Measurements from ENCODE around the gene TRIM43B.
A peak's percentile ranks its signal among the peaks of the same experiment; 100 is the strongest.
"Not testable (repeated sequence)": the region's sequence is repeated elsewhere in the genome, so short reads cannot be mapped to it uniquely, and the experiment has no call there.

Gene TRIM43B

DNA sequence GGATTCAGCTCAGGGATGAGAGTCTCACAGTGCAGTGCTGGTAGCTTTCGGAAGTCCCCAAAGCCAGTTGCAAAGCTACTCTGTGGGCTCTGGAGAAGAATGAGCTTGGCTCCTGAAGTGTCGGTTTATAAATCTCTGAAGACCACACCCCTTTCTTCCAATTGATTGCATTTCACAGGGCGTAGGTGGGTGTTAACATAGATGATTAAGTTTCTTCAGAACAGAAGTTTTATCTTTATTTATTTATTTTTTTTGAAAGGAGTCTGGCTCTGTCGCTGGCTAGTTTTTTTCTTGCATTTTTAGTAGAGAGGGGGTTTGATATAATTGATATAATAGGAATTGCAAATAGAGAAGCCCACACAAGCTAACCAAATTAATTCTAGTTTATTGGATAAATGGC lies at the start of gene TRIM43B:
TRIM43B (minus strand) TSS at position 101 of the 400 bp plus-strand sequence. CDS start 2,040 bp downstream, outside the sequence.
- DNase-seq (ENCODE audit: low read depth in 2 of 2), result not testable (repeated sequence)

DNA sequence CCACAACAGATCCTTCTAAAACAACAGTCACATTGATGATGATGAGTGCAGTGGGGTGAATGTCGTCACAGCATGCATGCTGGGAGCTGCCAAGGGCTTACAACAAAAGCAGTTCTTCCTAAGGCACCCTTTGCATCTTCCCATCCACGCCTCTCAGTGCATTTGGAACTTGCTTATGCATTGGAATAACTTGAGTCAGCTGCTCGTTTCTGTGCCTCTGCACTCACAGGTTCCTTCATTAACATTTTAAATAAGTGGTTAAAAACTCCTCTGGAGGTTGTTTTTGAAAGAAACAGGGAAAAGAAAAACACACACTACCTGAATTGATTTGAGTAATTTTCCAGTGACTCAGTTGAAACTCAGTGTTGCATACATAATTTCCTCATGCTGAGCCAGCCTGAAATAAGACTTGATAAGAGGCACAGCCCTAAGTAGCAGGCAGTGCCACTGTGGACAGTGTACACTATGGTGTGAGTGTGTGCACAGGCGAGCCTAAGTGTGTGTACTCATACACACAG lies 46.8 kb upstream of the TRIM43B start:
- no peak for DNase-seq (ENCODE audit: low read depth in 2 of 2)

DNA sequence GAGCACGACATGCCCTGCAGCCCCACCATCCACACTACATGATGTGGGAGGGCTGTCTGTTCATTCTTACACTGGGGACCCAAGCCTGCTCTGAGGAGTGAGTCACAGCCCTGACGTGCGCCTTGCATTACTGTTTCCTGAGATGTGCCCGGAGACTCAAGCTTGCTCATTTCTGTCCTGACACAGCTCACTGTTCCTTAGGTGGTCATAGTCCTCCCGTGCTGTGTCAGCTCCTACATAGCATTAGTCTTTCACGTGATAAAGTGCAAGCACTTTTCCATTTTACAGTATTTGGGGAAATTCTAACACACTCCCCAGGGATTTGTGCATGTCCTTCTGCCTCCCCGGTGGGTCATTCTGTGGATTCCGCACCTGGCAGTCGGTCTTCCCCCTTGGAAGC lies 46.2 kb upstream of the TRIM43B start:
- peak in 1 of 2 donors; percentile 36 for DNase-seq (ENCODE audit: low read depth in 2 of 2)

DNA sequence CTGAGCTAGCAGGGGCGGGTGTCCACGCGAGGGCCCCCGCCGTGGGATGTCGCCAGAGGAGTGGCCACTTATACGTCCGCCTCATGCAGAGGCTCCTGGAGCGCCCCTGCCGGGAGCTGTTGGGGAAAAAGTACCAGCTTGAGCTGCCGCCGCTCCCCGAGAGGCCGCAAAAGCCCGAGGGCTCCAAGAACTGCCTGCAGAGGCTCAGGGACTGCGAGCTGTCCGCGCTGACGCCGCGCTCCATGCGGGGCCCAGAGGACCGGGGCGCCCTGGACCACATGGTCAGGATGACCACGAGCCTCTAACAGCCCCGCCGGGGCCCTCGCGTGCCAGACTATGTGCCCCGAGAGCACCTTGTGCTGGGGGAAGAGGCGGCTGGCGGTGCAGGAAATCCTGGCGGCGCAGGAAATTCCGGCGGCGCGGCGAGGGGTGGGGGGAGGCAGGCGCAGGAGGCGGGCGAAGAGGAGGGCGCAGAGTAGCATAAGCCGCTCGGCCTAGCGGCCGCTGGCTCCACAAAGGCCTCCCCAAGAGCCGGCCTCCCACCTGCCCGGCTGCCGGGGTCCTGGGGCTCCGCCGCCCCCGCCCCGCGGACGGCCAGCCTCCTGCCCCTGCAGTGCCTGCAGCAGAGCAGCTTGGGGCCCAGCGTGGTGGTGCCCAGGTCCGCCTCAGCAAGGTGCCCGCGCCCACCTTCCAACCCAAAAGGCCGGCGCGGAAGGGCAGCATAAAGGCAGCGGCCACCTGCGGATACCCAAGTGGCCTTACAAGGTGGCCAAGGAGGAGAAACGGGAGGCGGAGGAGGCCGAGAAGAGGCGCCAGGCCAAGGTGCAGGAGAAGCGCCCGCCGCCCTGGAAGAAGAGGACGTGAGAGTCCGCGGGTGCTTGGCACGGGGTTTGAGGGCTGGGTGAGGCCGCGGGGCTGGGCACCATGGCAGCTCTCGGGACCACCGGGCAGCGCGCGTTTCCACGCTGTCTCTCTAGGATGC lies 42.1 kb upstream of the TRIM43B start:
- peak in 1 of 2 donors; percentile 41 for DNase-seq (ENCODE audit: low read depth in 2 of 2)

DNA sequence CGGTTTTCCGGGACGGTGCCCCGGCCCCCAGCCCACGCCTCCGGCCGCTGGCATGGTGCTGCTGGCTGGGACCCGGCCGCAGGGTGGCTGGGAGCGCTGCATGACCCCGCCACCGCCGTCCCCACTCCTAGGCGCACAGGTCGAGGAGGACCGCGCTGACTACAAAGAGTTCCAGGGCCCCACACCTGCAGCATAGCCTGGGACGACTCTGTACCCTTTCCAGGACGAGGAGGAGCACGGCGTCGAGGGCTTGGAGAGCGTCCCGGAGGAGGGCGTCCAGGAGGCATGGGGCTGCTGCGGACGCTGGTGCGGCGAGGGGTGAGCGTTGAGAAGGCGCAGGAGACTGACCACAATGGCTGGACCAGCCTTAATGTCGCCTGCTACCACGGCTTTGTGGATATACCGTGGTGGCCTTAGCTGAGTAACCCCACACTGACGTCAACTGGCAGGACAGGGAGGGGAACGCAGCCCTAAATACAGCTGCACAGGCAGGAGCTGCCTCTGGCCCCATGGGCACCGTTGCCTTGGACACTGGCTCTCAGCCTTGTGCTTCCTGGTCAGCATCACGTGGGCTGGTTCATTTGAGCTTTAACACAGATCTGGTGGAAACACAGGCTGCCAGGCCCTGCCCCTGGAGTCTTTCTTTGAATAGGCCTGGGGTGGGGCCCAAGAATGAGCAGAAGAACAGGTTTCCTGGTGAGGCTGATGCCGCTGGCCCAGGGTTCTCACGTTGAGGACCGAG lies 40.9 kb upstream of the TRIM43B start:
- DNase-seq (ENCODE audit: low read depth in 2 of 2), result no peak

DNA sequence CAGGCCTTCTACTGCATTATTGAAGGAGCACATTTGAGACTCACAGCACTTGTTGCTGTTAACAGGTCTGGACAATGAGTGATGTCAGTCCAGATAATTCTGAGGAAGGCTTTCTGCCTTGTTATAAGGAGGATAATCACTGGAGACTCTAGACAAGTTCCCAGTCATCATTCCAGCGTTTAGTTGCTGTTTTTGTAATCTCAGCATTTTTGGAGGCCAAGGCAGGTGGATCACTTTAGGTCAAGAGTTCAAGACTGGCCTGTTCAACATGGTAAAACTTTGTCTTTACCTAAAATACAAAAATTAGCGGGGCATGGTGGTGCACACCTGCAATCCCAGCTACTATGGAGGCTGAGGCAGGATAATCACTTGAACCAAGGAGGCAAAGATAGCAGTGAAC lies 39.6 kb upstream of the TRIM43B start:
- DNase-seq (ENCODE audit: low read depth in 2 of 2), result no peak

DNA sequence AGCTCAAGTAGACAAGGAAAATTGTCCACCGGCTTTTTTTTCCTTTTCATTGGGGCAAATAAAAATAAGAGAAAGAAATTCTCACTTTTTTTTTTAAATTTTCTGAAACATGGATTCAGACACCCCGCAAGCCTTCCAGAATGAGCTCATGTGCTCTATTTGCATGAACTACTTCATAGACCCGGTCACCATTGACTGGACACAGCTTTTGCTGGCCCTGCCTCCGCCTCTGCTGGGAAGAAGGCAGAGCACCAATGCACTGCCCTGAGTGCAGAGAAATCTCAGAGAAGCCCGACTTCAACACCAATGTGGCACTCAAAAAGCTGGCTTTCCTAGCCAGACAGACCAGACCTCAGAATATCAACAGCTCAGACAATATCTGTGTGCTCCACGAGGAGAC lies 30.2 kb upstream of the TRIM43B start:
- DNase-seq (ENCODE audit: low read depth in 2 of 2), result no peak

DNA sequence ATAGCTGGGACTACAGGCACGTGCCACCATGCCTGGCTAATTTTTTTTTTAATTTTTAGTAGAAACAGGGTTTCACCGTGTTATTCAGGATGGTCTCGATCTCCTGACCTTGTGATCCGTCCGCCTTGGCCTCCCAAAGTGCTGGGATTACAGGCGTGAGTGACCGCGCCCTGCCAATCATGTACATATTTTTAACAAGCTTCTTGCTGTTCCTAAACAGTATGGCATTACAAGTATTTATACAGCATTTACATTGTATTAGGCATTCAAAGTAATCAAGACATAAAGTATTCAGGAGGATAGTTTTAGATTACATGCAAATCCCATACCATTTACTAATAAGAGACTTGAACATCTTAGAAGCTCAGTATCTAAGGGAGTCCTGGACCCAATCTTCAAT lies 29.7 kb upstream of the TRIM43B start:
- not testable (repeated sequence) for DNase-seq (ENCODE audit: low read depth in 2 of 2)

DNA sequence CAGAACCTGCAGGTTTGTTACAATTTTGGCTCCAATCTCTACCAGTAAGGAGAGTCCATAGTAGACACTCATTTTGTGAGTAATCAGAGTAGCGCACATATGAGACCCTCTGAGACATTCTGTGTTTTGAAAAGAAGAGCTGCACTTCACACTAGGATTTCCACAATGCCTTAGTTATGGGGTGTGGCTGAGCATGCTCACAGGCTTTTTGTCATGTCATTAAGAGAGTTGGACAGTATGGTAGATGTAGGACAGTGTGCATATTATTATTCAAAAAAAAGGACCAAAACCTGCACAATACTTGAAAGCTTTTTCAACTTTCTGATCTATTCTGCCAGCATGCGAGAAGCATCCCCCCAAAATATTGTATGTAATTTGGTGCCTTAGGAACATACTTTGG lies 24.9 kb upstream of the TRIM43B start:
- DNase-seq (ENCODE audit: low read depth in 2 of 2), result no peak

DNA sequence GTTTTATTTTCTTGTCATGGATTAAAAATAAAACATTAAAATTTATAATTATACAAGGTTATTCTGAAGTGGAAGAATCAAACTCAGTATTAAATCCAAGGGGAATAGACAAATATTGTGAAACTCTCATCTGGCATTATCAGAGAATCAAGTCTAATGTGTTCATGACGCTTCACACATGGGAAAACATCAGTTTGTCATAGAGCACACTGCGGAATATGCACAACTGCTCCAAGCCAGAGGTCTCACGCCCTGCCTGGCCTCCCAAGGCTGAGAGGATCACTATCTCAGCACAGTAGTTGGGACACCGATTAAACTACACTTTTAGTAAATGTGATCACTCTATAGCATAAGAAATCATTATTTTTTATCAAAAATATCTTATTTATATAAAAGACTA lies 20.7 kb upstream of the TRIM43B start:
- DNase-seq (ENCODE audit: low read depth in 2 of 2), result no peak

DNA sequence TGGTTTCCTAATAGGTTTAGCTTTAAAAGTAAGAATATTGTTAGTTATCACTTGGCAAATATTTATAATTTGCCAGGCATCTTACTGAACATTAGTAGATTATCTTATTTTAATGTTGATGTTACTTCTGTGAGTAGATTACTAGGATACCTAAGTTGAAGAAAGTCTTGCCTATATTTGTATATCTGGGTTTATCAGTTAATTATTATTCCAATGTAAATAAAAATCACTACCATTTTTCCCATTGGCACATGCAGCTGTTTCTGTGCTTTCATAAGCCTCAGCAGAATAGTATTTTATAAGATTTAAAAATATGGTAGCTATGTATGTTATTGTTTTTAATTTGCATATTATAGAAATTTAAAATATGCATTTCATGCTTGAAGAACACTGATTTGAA lies 16.3 kb upstream of the TRIM43B start:
- no peak for DNase-seq (ENCODE audit: low read depth in 2 of 2)

DNA sequence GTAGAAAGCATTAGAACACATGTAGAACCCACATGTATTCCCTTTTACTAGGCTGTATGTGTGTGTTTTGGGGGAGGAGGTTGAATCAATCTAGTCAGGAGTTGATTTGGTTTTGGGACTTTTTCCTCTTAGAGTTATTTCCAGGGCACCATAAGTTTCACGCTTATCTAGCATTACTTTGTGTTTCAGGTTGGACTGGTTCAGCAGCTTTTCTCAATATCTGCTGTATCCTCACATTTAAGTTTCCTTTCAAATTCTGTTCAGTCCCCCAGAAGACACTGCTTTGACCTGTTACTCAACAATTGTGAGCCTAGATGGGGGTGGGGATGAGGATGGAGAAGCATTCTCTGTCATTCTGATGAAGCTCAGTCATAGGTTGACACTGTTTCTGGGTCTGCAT lies 7.5 kb upstream of the TRIM43B start:
- DNase-seq (ENCODE audit: low read depth in 2 of 2), result not testable (repeated sequence)

DNA sequence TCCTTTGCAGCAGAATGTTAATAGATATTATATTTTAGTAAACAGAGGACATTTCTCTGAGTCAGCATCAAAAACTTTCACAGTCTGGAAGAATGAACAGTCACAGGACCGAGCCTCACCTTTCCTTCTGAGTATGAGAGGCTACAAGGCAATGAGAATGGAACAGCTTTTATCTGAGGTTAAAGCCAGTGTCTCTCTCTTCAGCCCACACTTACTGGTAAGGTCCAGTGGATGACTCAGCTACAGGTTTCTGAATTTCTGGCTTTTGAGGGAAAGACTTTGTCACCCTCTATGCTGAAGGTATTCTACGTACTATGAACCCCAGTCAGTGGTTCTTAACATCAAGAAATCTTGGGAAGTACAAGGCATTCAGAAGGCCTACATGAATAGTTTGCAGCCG lies 9.5 kb downstream of the TRIM43B start:
- DNase-seq (ENCODE audit: low read depth in 2 of 2), result not testable (repeated sequence)

DNA sequence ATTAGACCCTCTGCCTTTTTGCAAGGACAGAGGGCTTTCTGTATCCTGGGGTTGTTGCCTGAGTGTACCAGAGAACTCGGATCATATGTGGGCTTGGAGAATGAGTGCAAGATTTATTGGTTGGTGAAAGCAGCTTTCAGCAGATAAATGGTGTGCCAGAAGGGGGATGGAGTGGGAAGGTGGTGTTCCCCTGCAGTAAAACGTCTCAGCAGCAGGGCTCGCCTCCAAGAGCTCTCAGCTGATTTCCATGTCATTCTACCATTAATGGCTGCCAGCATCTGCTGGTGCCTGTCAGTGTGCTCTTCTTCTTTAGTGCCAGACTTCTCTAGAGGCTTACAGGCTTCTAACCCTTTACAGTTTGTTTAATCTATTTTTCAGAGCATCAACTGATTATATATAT lies 16.6 kb downstream of the TRIM43B start:
- DNase-seq (ENCODE audit: low read depth in 2 of 2), result not testable (repeated sequence)

DNA sequence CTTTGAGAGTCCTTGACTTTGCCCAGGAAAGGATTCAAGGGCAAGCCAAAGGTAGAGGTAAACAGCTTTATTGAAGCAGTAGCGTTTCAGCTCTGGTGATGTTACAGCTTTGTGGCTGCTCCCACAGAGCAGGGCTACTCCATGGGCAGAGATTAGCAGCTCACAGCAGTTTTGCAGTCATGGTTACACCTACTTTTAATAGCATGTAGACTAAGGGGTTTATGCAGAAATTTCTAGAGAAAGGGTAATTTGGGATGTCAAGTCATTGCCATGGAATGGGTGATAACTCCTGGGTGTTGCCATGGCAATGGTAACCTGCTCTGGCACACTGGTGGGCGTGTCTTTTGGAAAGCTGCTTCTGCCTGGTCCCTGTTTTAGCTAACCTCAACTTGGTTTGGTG lies 18.0 kb downstream of the TRIM43B start:
- not testable (repeated sequence) for DNase-seq (ENCODE audit: low read depth in 2 of 2)

DNA sequence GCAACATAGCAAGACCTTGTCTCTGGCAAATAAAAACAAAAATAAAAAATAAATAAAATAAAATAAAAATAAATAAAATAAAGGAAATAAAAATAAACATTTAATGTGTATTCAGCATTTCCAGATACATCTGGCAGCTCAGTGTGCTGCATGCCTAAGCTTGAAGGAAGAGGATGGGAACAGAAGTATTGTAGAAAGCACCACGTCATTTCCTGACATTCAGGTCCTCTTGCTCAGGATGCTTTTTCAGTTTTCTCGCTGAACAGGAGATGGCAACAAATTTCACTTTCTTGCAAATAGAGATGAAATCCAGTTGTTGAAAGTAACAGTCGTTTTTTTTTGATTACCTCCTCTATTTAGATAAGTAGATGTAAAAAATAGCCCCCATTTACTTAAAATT lies 21.3 kb downstream of the TRIM43B start:
- not testable (repeated sequence) for DNase-seq (ENCODE audit: low read depth in 2 of 2)

DNA sequence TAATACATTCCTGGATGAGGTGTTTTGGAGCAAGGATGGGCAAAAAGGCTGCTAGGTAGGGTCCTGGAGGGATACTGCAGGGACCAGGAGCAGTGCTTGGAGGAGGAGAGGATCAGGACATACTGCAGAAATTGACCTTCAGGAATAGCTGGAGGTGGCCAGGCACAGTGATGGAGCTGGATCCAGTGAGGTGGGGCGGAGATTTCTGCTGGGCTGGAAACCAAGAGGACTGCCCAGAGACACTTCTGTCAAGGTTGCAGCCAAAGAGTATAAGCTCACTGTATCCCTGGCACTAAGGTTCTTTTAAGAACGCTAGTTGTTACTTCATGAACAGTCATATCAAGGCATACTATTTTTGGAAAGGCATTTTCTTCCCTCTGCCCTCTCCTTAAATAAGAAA lies 39.2 kb downstream of the TRIM43B start:
- not testable (repeated sequence) for DNase-seq (ENCODE audit: low read depth in 2 of 2)

DNA sequence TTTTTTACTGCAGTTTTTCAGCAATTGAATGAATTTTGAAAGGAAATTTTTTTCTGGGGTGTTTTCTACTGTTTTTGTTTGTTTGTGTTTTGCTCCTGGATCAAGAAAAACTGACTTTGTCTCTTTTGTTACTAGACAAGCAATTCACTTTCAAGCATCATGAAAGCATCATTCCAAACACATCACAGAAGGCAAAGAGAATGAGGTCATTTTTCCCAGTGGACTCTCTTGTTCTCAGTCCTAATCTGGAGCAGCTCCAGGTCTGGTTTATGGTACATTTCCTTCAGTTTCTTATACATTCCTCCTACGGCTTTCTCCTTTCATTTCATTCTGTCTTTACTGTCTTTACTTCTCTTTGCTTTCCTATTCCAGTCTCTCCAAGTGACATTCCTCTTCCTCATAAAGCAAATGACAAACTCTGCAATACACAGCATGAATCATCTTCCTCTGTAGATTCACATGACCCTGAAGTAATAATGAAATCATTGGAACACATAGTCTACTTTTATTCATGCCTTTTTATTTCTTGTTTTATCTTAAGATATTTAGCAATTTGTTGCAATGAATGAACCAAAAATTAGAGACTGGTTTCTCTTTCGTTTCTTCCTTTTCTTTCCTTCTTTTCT lies 42.0 kb downstream of the TRIM43B start:
- not testable (repeated sequence) for DNase-seq (ENCODE audit: low read depth in 2 of 2)

DNA sequence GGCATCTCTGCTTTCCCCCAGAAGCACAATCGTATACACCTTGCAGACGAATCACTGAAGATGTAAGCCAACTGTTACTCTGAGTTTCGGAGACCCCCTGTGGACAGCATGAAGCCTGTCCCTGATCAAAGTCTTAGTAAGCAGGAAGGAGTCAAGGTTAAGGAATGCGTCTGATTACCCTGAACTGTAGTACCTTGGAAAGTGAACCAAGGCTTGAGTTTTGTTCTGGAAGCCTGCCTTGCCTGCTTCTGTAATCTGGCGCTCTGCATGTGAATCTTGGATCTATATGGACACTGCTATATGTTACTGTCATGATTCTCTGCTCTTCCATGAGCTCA lies 48.7 kb downstream of the TRIM43B start:
- DNase-seq (ENCODE audit: low read depth in 2 of 2), result not testable (repeated sequence)

DNA sequence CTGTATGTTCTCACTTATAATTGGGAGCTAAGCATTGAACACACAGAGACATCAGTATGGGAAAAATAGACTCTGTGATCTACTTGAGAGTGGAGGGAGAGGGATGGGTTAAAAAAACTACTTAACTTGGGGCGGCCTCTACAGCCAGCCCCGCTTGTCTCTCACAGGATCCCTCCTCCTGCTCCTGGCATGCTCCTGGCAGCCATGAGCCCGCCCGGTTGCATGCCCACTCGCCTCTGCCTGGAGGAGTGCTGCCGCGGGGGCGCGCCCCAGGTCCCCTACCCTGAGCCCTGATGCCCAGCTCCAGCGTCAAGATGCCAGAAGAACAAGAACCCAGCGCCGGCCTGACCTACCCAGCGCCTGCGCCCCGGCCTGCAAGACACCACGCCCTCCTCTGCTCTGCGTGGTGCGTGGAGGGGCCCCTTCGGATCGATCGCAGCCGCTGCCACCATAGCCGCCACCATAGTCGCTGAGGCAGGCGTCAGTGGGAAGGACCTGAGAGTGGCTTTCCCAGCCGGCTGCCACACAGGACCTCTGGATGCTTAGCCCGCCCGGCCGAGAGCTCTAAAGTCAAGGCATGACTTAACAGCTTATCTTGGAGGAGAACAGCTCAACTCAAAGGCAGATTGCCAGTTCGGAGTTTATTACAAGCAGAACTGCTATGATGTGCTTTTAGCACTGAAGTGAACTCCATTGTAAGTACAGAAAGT lies 49.2 kb downstream of the TRIM43B start:
- not testable (repeated sequence) for DNase-seq (ENCODE audit: low read depth in 2 of 2)

DNA sequence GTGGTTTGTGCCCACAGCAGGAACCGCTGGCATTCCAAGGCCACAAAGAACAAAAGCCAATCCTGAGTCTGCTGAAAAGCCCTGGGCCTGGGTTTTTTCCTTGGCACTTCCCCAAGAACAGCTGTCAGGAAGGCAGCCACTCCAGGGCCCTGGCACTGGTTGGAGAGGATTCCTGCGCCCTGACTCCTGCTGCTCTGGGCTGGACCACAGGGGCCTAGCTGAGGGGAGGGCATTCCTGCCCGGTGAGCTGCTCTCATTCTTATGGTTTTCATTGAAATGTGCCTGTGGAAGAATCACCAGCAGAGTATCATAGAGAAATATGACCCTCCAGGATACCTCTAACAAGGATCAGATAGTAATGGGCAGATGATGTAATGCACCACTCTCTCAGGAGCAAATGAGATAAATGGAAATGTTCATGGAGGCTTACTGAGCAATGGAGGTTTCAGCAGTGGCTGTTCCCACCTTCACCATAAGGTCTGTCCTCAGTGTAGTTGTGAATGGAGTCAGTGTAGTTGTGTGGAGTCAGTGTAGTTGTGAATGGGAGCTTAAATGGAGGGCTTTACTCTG lies 50.0 kb downstream of the TRIM43B start:
- DNase-seq (ENCODE audit: low read depth in 2 of 2), result not testable (repeated sequence)
